HG02840 (cell line): ENCODE measurements around the gene ALKBH1.

ENCODE experiments used
- ATAC-seq: cut with Tn5 transposase; IDR thresholded peaks from one replicate; pipeline ENCODE4 v1.9.1; 2021; ENCODE audit warnings: mild to moderate bottlenecking, moderate library complexity, moderate number of reproducible peaks; ENCODE audit not compliant: unreplicated experiment, low FRiP score

ALKBH1 gene

DNA sequence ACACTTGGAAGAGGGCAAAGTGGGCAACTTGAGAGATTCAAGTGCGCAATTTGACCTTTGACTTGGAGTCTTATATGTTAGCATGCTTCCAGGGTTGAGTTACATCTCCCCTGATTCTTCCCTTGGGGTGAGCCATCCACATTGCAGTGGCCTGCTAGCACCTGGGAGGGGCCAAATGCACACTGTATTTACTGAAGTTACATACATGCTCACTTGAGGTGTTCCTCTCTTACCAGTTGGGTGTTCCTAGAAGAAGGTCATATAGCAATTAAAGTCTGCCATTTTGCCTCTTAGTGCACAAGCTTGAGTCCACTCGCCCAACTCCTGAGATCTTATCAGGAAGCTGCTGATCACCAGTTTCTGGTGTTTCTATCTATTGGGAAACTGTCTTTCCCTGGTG is 77.7 kb downstream of the ALKBH1 start:
- ATAC-seq = no peak

DNA sequence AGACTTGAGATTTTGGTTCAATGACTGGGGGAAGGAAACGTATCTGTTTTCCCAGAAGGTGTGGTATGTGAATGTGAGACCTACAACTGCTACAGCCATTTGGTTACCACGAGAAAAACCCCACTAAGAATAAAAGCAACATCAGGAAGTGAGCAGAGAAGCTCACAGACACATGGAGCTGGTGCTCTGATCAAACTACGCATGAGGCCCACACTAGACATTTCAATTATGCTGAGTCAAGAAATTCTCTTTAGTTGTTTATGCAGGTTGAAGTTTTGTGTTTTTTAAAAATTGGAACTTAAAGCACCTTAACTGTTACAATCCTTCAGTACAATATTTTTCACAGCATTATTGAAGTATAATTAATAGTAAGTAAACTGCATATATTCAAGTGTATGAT is 82.5 kb downstream of the ALKBH1 start:
- no peak for ATAC-seq

- no peak for ATAC-seq
These were observed 84.6 kb downstream of the ALKBH1 start for GRCh38 chr14:77623201-77623600.
